WTC11 (cell line): Measurements from ENCODE around the gene HS3ST3A1. TPM values are rescaled to one million over a fixed set of nuclear protein-coding genes. Genes with fewer than 3 reads are reported as not detected.

Experiments used
- ATAC-seq: fragments of 200-7000 bp; cut with Tn5 transposase; 2 replicates; pipeline ENCODE4 v1.10.0; 2021; ENCODE audit warnings: mild to moderate bottlenecking, moderate library complexity
- CTCF ChIA-PET: fragments of 300-600 bp; sonication (Branson Sonifier 250); formaldehyde crosslinking; loops from one replicate; lab custom pipeline; 2021; ENCODE audit warnings: antibody characterized with exemption; lab: Charles Lee
- POLR2A ChIA-PET: fragments of 350-600 bp; sonication (Branson Sonifier 250); formaldehyde crosslinking; loops from one replicate; lab custom pipeline; 2021; ENCODE audit warnings: antibody characterized with exemption; lab: Charles Lee
- DNase-seq: peaks from one replicate; pipeline ENCODE4 v3.0.0; 2021; ENCODE audit warnings: low spot score
- H3K27ac Mint-ChIP-seq: 2 replicates; pipeline ENCODE4 v1.8.0; 2021; ENCODE audit warnings: mixed read lengths
- H3K27me3 Mint-ChIP-seq: 2 replicates; pipeline ENCODE4 v1.8.0; 2021; ENCODE audit warnings: low read depth, mild to moderate bottlenecking, moderate library complexity, mixed read lengths
- H3K36me3 Mint-ChIP-seq: 2 replicates; pipeline ENCODE4 v1.8.0; 2021; ENCODE audit warnings: mixed read lengths
- H3K4me1 Mint-ChIP-seq: 2 replicates; pipeline ENCODE4 v1.8.0; 2022; ENCODE audit warnings: mixed read lengths
- H3K4me3 Mint-ChIP-seq: 2 replicates; pipeline ENCODE4 v1.8.0; 2021; ENCODE audit warnings: mild to moderate bottlenecking, moderate library complexity, mixed read lengths
- H3K9me3 Mint-ChIP-seq: 2 replicates; pipeline ENCODE4 v1.8.0; 2021; ENCODE audit warnings: mixed read lengths
- E2F5 ChIP-seq: sonication (generic); formaldehyde crosslinking; IDR thresholded peaks from 2 replicates; pipeline ENCODE4 v1.8.1; 2022; ENCODE audit warnings: mild to moderate bottlenecking, moderate library complexity, missing genetic modification reagents
- ELF4 ChIP-seq: sonication (generic); formaldehyde crosslinking; IDR thresholded peaks from 2 replicates; pipeline ENCODE4 v1.8.1; 2022; ENCODE audit warnings: low read depth, mild to moderate bottlenecking, moderate library complexity, missing genetic modification reagents
- ERG ChIP-seq: fragments of 250-450 bp; sonication (Bioruptor Pico); IDR thresholded peaks from 2 replicates; pipeline ENCODE4 v1.8.0; 2021; ENCODE audit warnings: mild to moderate bottlenecking
- ETV6 ChIP-seq: sonication (generic); formaldehyde crosslinking; IDR thresholded peaks from 2 replicates; pipeline ENCODE4 v1.8.1; 2022; ENCODE audit warnings: mild to moderate bottlenecking, missing genetic modification reagents
- GRHL2 ChIP-seq: fragments of 250-450 bp; sonication (Bioruptor Pico); IDR thresholded peaks from 2 replicates; pipeline ENCODE4 v1.8.0; 2022; ENCODE audit warnings: mild to moderate bottlenecking, moderate library complexity; ENCODE audit not compliant: insufficient replicate concordance, severe bottlenecking
- GTF2I ChIP-seq: fragments of 250-450 bp; sonication (Bioruptor Pico); conservative IDR thresholded peaks from 2 replicates; pipeline ENCODE4 v1.4.0; 2021; ENCODE audit warnings: mild to moderate bottlenecking
- HMGXB4 ChIP-seq: sonication (generic); formaldehyde crosslinking; IDR thresholded peaks from 2 replicates; pipeline ENCODE4 v1.8.1; 2023; ENCODE audit warnings: mild to moderate bottlenecking, moderate library complexity, missing genetic modification reagents
- IRF2 ChIP-seq: sonication (generic); formaldehyde crosslinking; IDR thresholded peaks from 2 replicates; pipeline ENCODE4 v1.8.0; 2022; ENCODE audit warnings: low read depth, missing genetic modification reagents, borderline replicate concordance
- JAZF1 ChIP-seq: fragments of 250-450 bp; sonication (Bioruptor Pico); IDR thresholded peaks from 2 replicates; pipeline ENCODE4 v1.9.0; 2021; ENCODE audit warnings: moderate library complexity, mild to moderate bottlenecking, inconsistent platforms
- MLX ChIP-seq: sonication (generic); formaldehyde crosslinking; IDR thresholded peaks from 2 replicates; pipeline ENCODE4 v1.8.1; 2023; ENCODE audit warnings: mild to moderate bottlenecking, missing genetic modification reagents, moderate library complexity
- MXD4 ChIP-seq: fragments of 250-450 bp; sonication (Bioruptor Pico); IDR thresholded peaks from 2 replicates; pipeline ENCODE4 v1.8.0; 2021; ENCODE audit warnings: mild to moderate bottlenecking, moderate library complexity, borderline replicate concordance
- MYBL2 ChIP-seq: sonication (generic); formaldehyde crosslinking; IDR thresholded peaks from 2 replicates; pipeline ENCODE4 v1.8.1; 2023; ENCODE audit warnings: mild to moderate bottlenecking, moderate library complexity, missing genetic modification reagents
- PREB ChIP-seq: sonication (generic); formaldehyde crosslinking; IDR thresholded peaks from 2 replicates; pipeline ENCODE4 v1.8.1; 2022; ENCODE audit warnings: mild to moderate bottlenecking, missing genetic modification reagents, moderate library complexity, borderline replicate concordance
- PRRX2 ChIP-seq: fragments of 250-450 bp; sonication (Bioruptor Pico); IDR thresholded peaks from 2 replicates; pipeline ENCODE4 v1.8.0; 2021; ENCODE audit warnings: mild to moderate bottlenecking
- ZMAT4 ChIP-seq: fragments of 250-450 bp; sonication (Bioruptor Pico); IDR thresholded peaks from 2 replicates; pipeline ENCODE4 v1.9.0; 2021; ENCODE audit warnings: mild to moderate bottlenecking
- ZNF281 ChIP-seq: sonication (generic); formaldehyde crosslinking; IDR thresholded peaks from 2 replicates; pipeline ENCODE4 v1.8.0; 2023; ENCODE audit warnings: mild to moderate bottlenecking, missing genetic modification reagents
- ZNF425 ChIP-seq: fragments of 250-450 bp; sonication (Bioruptor Pico); conservative IDR thresholded peaks from 2 replicates; pipeline ENCODE4 v1.9.0; 2021; ENCODE audit warnings: mild to moderate bottlenecking
- ZNF671 ChIP-seq: fragments of 250-450 bp; sonication (Bioruptor Pico); IDR thresholded peaks from 2 replicates; pipeline ENCODE4 v1.8.0; 2021; ENCODE audit warnings: mild to moderate bottlenecking
- total RNA-seq: library from RNA; stranded (reverse); gene quantifications from 3 replicates; pipeline ENCODE4 v1.2.3, GENCODE V29; 2021

Gene HS3ST3A1
- total RNA-seq, 1 experiment from 2014 or later = 9.7 TPM

GRCh38 chr17:13584701-13585080 lies 17.0 kb downstream of the HS3ST3A1 start:
- H3K27ac Mint-ChIP-seq = no peak overlapping the region
- H3K4me1 Mint-ChIP-seq = peaks cover 38% of the 10 kb centered on the region
- H3K9me3 Mint-ChIP-seq = peaks cover 8% of the 10 kb centered on the region; the same call in 1 of the 2 replicates
- ATAC-seq (no peak), DNase-seq (no peak)
- H3K36me3 Mint-ChIP-seq = peaks cover 4% of the 10 kb centered on the region
- TF ChIP-seq MLX (CRISPR knock-in tag) = no peak
- no peak for TF ChIP-seq PREB (CRISPR knock-in tag)
- TF ChIP-seq ZNF671 (CRISPR knock-in tag) = no peak
- TF ChIP-seq ZMAT4 = no peak
- TF ChIP-seq ETV6 (CRISPR knock-in tag) = no peak
- TF ChIP-seq ZNF281 (CRISPR knock-in tag) = no peak
- no peak for TF ChIP-seq PRRX2 (CRISPR knock-in tag)
- TF ChIP-seq JAZF1 = no peak
- TF ChIP-seq GRHL2 (CRISPR knock-in tag) = no peak
- no peak for TF ChIP-seq MYBL2
- no peak for TF ChIP-seq ERG (CRISPR knock-in tag)
- TF ChIP-seq, all 79 proteins: peak for 0
- POLR2A ChIA-PET = no interaction called here
- Mint-ChIP-seq H3K4me3 (no peak overlapping the region), H3K27me3 (no peaks in the 10 kb centered on the region)
- CTCF ChIA-PET = no interaction called here

- Mint-ChIP-seq H3K4me1 (peaks cover 33% of the 10 kb centered on the region), H3K9me3 (peaks cover 7% of the 10 kb centered on the region; the same call in 1 of the 2 replicates), H3K36me3 (peaks cover 4% of the 10 kb centered on the region), H3K27me3 (no peaks in the 10 kb centered on the region), H3K4me3 (no peak overlapping the region), H3K27ac (no peak overlapping the region)
- ATAC-seq = no peak
- DNase-seq = no peak
- TF ChIP-seq HMGXB4 (CRISPR knock-in tag) = no peak
- TF ChIP-seq E2F5 (CRISPR knock-in tag) = no peak
- no peak for TF ChIP-seq MXD4
- no peak for TF ChIP-seq ELF4
- TF ChIP-seq IRF2 = no peak
- TF ChIP-seq GTF2I (CRISPR knock-in tag) = no peak
- TF ChIP-seq ZNF425 (CRISPR knock-in tag) = no peak
- CTCF ChIA-PET = no interaction called here
- POLR2A ChIA-PET = interaction anchor here (0.7 kb wide), 1 partner anchor 187 kb away, joined by 6 read pairs; no protein-coding TSS in a partner anchor
Observed at GRCh38 chr17:13583996-13584700, 17.6 kb downstream of the HS3ST3A1 start.
